Vagina (tissue), 2 donors: ENCODE measurements around the gene SH3BP5L. TPM values are rescaled to one million over a fixed set of nuclear protein-coding genes. Genes with fewer than 3 reads are reported as not detected.
"Not testable (repeated sequence)": the region's sequence is repeated elsewhere in the genome, so short reads cannot be mapped to it uniquely, and the experiment has no call there.

Experiments used
- DNase-seq, 2 donors: peaks; one replicate each; pipeline ENCODE4 v3.0.0-alpha.2; 2017; ENCODE audit errors: extremely low spot score in 2 of 2
- H3K27ac ChIP-seq: fragments of 200-600 bp; sonication (generic); one replicate; pipeline ENCODE4 v1.5.1; 2019
- H3K27me3 ChIP-seq: fragments of 200-600 bp; sonication (generic); one replicate; pipeline ENCODE4 v1.5.1; 2019
- H3K36me3 ChIP-seq, 2 donors: fragments of 200-600 bp; sonication (generic); one replicate each; pipeline ENCODE4 v1.5.1; 2017 to 2019
- H3K4me1 ChIP-seq: fragments of 200-600 bp; sonication (generic); one replicate; pipeline ENCODE4 v1.5.1; 2019
- H3K4me3 ChIP-seq, 2 donors: fragments of 200-600 bp; sonication (generic); 1 replicate in 1 of 2; 2 replicates in 1 of 2; pipeline ENCODE4 v1.5.1; 2016 to 2019
- H3K9me3 ChIP-seq: fragments of 200-600 bp; sonication (generic); one replicate; pipeline ENCODE4 v1.5.1; 2019
- CTCF ChIP-seq, 3 experiments: fragments of 450-650 bp in 2 of 3; fragments of 200-600 bp in 1 of 3; sonication (generic) in 1 of 3; IDR thresholded peaks; one replicate each; pipeline ENCODE4 v1.5.1; 2017 to 2019; ENCODE audit warnings: antibody characterized with exemption in 3 of 3, mild to moderate bottlenecking in 2 of 3, moderate library complexity in 2 of 3
- POLR2A ChIP-seq, 2 donors: fragments of 450-650 bp; IDR thresholded peaks; one replicate each; pipeline ENCODE4 v1.6.1; 2017; ENCODE audit warnings: antibody characterized with exemption in 2 of 2, mild to moderate bottlenecking in 2 of 2, moderate library complexity in 2 of 2
- POLR2AphosphoS5 ChIP-seq, 2 donors: sonication (generic); formaldehyde crosslinking; IDR thresholded peaks; one replicate each; pipeline ENCODE4 v1.9.0; 2017; ENCODE audit warnings: antibody characterized with exemption in 2 of 2, mild to moderate bottlenecking in 2 of 2, low read depth in 1 of 2; ENCODE audit not compliant: insufficient read depth in 1 of 2
- intact Hi-C: fragments of 100-400 bp; cut with DNase I; formaldehyde crosslinking; loops from one replicate; pipeline ENCODE4 v1.15.1; 2023
- total RNA-seq: library from RNA; depleted of rRNA; stranded (reverse); fragments of >200 nt; gene quantifications from one replicate; pipeline ENCODE4 v1.2.3, GENCODE V29; 2016

Gene SH3BP5L
- total RNA-seq, 1 donor from 2014 or later: 18.7 TPM

DNA sequence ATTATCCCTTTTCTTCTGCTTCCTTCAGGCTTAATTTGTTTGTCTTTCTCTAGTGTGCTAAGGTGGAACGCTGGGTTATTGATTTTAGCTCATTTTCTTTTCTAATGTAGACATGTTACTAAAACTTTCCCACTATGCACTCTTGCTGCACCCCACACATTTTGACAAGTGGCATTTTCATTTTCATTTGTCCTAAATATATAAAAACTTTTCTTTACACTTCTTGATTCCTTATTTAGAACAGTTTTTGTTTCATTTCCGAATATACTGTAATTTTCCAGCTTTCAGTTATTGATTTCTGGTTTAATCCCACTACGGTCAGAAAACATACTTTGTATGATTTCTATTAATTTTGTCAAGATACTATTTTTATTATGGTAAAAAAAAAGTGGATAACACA is 25.3 kb downstream of the SH3BP5L start:
- TF ChIP-seq POLR2AphosphoS5 (IDR thresholded peaks at IDR 0.05; ENCODE audit: insufficient read depth in 1 of 2, low read depth in 1 of 2) (no peak), CTCF (IDR thresholded peaks at IDR 0.05) (no peak), POLR2A (IDR thresholded peaks at IDR 0.05) (no peak)
- Histone ChIP-seq H3K4me3 (no peak overlapping the region), H3K9me3 (no peaks in the 10 kb centered on the region), H3K36me3 (no peaks in the 10 kb centered on the region), H3K27ac (no peak overlapping the region), H3K4me1 (no peaks in the 10 kb centered on the region), H3K27me3 (no peaks in the 10 kb centered on the region)
- intact Hi-C loops: no loop called here
- DNase-seq: no peak

- no peaks in the 10 kb centered on the region for H3K4me1 ChIP-seq
- no peak overlapping the region for H3K4me3 ChIP-seq
- H3K27ac ChIP-seq: no peak overlapping the region
- H3K36me3 ChIP-seq: no peaks in the 10 kb centered on the region
- no peaks in the 10 kb centered on the region for H3K9me3 ChIP-seq
- no peak for DNase-seq
- no peak for TF ChIP-seq POLR2A (IDR thresholded peaks at IDR 0.05)
- no peak for TF ChIP-seq CTCF (IDR thresholded peaks at IDR 0.05)
- TF ChIP-seq POLR2AphosphoS5 (IDR thresholded peaks at IDR 0.05; ENCODE audit: insufficient read depth in 1 of 2, low read depth in 1 of 2): no peak
- H3K27me3 ChIP-seq: no peaks in the 10 kb centered on the region
- intact Hi-C loops: no loop called here
These were observed 26.9 kb downstream of the SH3BP5L start for GRCh38 chr1:248798791-248799190.

DNA sequence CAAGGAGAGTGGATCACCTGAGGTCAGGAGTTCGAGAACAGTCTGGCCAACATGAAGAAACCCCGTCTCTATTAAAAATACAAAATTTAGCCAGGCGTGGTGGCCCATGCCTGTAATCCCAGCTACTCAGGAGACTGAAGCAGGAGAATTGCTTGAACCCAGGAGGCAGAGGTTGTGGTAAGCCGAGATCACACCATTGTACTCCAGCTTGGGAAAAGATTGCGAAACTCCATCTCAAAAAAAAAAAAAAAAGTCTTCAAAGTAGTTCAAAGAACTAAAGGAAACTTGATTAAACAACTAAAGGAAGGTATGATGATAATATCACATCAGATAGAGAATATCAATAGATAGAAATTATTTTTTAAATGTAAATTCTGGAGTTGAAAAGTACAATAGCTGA is 31.1 kb downstream of the SH3BP5L start:
- H3K4me1 ChIP-seq, H3K27ac ChIP-seq, H3K36me3 ChIP-seq, H3K9me3 ChIP-seq, H3K27me3 ChIP-seq, intact Hi-C loops, H3K4me3 ChIP-seq: not testable (repeated sequence)
- peak in 1 of 2 donors; percentile 7 for DNase-seq

DNA sequence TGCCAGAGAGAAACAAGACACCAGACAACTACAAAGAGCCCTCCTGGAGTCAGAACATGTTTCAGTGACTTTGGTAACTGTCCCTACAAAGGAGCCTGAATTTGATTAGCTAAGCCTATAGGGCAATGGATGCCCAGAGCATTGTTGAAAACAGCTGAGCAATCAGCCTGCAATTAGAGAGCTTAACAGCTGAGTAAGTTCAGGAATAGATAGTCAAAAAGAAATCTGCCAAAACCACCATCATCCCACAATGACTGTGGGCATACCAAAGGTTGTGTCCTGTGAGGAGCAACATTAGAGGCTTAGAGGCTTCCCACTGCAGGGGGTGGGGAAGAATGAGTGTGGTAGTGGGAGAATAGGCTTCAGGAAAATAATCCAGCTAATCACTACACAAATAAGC is 32.1 kb downstream of the SH3BP5L start:
- Histone ChIP-seq H3K4me3 (no peak overlapping the region), H3K9me3 (no peaks in the 10 kb centered on the region), H3K36me3 (no peaks in the 10 kb centered on the region), H3K27ac (no peak overlapping the region), H3K4me1 (no peaks in the 10 kb centered on the region), H3K27me3 (no peaks in the 10 kb centered on the region)
- TF ChIP-seq POLR2A (IDR thresholded peaks at IDR 0.05) (no peak), POLR2AphosphoS5 (IDR thresholded peaks at IDR 0.05; ENCODE audit: insufficient read depth in 1 of 2, low read depth in 1 of 2) (no peak), CTCF (IDR thresholded peaks at IDR 0.05) (no peak)
- intact Hi-C loops: no loop called here
- DNase-seq: no peak

DNA sequence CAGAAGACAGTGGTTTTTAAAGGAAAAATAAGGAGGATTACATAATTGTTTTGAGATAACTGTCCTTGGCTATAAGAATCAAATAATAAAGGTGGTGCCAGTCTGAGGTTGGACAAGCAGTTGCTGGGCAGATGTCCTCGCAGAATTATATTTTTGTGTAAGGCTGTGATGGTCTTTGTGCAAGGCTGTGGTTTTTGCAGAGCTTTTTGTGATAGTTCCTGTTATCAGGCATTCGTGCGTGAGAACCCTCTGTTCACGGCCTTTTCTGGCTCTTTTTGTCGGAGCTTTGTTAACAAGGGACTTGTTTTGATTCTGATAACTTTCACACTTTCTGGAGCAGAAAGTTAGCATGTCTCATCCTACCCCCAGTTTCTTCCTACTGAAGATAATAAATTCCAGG is 33.4 kb downstream of the SH3BP5L start:
- no peaks in the 10 kb centered on the region for H3K36me3 ChIP-seq
- H3K27ac ChIP-seq: no peak overlapping the region
- DNase-seq: no peak
- intact Hi-C loops: no loop called here
- H3K4me1 ChIP-seq: no peaks in the 10 kb centered on the region
- no peaks in the 10 kb centered on the region for H3K9me3 ChIP-seq
- TF ChIP-seq POLR2A (IDR thresholded peaks at IDR 0.05): no peak
- no peak for TF ChIP-seq CTCF (IDR thresholded peaks at IDR 0.05)
- no peak for TF ChIP-seq POLR2AphosphoS5 (IDR thresholded peaks at IDR 0.05; ENCODE audit: insufficient read depth in 1 of 2, low read depth in 1 of 2)
- H3K27me3 ChIP-seq: no peaks in the 10 kb centered on the region
- H3K4me3 ChIP-seq: no peak overlapping the region

GRCh38 chr1:248791010-248791409 is 34.7 kb downstream of the SH3BP5L start:
- Histone ChIP-seq H3K9me3 (no peaks in the 10 kb centered on the region), H3K27me3 (no peaks in the 10 kb centered on the region), H3K4me3 (no peak overlapping the region), H3K36me3 (no peaks in the 10 kb centered on the region), H3K4me1 (no peaks in the 10 kb centered on the region), H3K27ac (no peak overlapping the region)
- no peak for TF ChIP-seq POLR2AphosphoS5 (IDR thresholded peaks at IDR 0.05; ENCODE audit: insufficient read depth in 1 of 2, low read depth in 1 of 2)
- TF ChIP-seq POLR2A (IDR thresholded peaks at IDR 0.05): no peak
- no peak for TF ChIP-seq CTCF (IDR thresholded peaks at IDR 0.05)
- intact Hi-C loops: no loop called here
- no peak for DNase-seq
